HG03066 (cell line): ENCODE results near the gene PPP1R12C.

Experiments used
- ATAC-seq: cut with Tn5 transposase; IDR thresholded peaks from one replicate; pipeline ENCODE4 v1.9.1; 2021; ENCODE audit warnings: low read depth; ENCODE audit not compliant: unreplicated experiment

Gene PPP1R12C

DNA sequence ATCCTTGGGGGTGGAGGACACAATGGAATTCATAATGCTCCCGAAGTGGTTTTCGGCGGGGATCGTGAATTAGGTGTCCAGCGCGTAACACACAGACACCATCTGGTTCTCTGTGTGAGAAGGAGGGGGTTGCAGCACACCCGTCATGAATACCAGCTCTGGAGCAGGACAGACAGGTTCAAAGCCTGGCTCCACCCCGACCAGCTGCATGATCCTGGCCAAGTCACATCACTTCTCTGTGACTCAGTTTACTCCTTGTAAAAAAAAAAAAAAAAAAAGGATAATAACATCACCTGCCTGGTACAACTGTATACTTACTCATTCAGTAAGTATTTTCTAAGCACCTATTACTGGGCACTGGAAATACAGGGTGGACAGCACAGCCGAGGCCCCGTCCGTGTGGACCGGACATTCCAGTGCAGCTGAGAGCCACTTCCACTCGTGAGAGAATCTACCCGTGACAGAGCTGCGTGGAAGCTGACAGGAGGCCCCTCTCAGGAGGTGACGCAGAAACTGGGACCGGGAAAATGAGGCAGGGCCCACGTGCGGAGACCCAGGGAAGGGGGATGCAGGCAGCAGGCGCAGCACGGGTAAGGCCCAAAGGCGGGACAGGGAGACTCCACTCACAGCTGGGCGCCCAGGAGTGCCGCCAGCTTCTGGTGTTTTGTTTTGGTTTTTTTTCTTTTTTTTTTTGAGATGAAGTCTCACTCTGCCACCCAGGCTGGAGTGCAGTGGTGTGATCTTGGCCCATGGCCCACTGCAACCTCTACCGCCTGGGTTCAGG is 66.5 kb downstream of the PPP1R12C start:
- ATAC-seq: no peak

DNA sequence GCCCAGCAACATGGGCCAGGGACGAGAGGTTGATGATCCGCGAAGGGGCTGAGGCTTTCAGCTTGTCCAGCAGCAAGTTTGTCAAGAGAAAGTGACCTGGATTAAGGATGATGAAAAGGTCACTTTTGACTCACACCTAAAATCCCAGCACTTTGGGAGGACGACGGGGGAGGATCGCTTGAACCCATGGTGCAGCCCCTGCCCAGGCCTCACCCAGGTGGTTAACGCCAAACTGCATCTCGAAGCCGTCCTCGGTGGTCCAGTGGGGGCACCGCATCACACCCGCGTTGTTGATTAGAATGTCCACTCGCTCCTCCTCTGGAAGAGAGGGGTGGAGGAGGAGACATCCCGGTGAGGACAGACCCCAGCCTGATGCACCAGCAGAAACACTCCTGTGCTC is 69.0 kb downstream of the PPP1R12C start:
- ATAC-seq: no peak

DNA sequence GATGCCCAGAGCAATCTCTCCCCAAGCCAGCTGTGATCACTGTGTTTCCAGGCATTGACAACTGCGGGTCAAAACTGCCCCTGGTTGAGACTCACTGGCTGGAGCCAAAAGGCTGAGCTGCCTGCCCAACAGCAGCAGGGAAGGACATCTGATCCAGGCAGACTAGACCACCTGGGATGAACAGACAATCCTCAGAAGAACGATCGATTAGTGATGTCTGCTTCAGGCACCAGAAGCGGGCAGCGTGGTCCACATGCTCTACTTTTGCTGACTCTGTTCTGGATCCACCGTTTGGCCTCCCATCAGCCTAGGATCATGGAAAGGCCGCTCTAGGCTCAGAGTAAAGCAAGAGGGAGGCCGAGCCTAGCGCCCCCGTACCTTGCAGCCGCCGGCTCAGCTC is 69.5 kb downstream of the PPP1R12C start:
- no peak for ATAC-seq

DNA sequence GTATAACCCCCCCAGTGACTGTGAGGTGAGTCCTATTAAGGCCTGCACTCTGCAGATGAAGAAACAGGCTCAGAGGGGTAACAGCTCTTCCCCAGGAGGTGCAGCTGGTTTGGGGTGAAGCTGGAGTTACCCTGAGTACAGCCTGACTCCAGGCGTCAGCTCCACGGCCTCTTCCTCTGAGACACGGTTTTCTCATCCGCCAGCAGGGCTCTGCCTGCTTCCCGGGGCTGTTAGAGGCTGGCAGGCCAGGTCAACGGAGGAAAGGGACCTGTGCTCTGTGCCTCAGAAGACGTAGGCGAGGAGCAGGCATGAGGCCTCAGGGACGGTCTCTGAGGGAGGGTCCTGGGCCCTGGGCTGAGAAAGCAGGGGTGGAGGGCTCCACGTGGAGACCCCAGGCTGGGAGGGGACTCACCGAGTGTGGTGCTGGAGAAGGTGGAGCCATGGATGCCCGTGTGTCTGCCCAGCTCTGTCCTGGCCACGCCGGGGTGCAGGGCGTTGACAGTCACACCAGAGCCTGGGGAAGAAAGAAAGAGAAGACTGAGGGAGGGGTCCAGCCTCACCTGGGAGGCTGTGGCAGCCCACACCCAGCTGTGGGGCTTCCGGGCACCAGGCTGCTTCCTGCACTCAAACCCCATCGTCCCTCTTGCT is 70.3 kb downstream of the PPP1R12C start:
- no peak for ATAC-seq

DNA sequence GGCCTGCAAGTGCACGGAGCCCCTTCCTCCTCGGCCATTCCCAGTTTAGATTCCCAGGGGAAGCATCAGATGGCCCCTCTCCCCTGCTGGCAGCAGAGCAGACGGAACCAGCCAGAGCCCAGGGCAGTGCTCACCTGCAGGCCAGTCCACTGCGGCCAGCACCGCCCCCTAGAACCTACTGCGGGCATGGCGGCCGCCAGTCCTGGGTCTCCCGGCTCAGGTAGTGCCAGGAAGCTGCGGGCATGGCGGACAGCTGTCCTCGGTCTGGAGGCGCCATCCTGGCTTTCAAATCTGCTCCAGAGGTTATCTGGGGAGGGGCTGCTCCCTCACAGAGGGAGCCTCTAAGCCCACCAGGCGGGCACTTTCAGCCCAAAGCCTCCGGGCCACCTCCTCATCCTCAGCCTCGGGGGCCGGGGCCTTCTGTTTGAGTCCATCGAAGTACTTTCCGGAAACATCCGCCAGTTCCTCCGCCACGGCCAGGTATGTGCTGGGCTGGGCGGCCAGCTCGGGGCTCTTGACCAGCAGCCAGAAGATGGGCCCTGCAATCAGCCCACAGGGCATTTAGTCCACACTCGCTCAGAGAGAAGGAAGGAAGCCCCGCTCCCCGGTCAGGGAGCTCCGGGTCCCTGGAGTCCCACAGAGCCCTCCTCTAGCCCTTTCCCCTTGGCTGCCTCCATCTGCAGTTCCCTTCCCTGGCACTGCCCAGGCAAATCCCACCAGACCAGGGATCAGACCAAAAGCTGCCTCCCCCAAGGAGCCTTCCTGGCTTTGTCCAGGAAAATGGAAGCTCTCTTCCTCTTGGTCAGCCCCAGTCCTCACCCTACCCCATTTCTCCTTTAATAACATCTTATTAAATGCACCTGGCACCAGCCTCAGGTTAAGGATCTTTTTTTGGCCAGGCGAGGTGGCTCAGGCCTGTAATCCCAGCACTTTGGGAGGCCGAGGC is 72.4 kb downstream of the PPP1R12C start:
- ATAC-seq: no peak

DNA sequence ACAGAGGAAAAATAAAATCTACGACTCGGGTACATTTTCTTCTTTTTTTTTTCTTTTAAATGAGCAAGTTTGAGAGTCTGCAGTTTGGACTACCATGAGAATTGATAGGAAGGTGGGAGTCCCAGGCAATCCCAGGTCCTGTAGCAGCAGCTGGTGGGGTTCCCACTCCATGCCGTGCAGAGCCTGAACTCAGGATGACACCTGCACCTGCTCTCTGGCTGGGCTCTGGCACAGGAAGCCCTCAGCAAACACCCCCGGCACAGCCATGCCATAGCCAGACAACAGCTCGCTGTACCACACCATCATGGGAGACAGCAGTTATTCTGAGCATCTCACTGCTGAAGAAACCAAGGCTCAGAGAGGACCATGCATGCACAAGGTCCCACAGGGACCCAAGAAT is 73.2 kb downstream of the PPP1R12C start:
- ATAC-seq: no peak

DNA sequence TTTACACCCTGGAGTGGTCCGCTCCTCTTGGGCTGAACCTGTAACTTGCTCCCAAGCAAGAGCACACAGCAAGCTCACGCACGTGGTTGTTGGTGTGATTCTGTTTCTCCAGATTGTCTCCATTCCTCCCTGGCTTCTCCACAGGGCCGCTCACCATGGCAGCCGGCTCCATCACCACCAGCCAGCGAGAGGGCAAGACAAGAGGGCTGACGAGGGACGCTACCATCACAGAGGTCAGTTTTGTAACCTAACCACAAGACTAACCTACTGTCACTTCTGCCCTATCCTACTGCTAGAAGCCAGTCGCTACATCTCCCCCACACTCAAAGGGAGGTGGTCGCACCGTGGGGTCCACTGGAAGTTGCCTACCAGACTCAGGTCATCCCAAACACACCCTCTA is 74.7 kb downstream of the PPP1R12C start:
- ATAC-seq: no peak

DNA sequence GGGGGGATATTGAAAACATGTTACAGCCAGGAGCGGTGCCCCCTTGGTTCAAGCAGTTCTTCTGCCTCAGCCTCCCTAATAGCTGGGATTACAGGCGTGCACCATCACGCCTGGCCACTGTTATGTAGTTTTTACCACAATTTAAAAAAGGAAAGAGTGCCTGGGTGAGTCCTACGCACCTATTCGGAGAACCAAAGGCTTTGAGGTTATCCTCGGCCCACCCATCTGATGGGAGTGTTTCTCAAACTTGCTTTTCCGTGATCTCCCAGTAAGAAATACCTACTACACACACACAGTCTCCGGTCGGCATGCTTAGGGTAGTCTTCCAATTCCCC is 75.1 kb downstream of the PPP1R12C start:
- ATAC-seq: no peak

DNA sequence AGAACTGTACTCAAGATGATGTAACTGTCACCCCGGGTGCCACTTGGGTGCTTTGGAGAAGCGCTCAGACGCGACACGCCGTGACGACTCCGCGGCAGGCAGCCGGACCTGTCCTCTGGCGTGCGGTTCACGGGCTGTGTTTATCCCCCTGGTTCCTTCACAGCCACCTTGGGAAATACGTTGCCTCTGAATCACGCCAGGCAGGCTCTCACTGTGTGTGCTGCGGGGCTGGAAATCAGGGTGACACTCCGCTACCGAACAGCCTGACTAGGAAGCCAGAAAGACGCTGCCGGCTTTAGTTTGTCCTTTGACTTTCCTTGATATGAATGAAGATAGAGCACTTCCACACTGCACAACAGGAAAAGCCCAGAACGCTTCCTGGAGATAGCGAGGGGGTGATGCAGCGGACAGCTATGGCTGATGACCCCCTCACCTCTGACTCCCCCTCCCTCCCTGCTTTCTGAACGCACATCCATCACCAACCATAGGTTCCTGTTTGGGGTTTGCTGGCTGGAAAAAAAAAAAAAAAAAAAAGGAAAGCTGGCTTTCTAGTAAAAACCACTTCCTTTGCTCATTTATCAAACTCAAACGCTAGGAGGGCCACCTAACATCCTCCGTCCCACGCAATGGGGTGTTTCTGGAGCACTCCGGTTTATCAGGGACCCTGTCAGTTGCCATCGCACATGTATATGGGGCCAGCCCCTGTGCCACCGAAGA is 75.7 kb downstream of the PPP1R12C start:
- no peak for ATAC-seq

DNA sequence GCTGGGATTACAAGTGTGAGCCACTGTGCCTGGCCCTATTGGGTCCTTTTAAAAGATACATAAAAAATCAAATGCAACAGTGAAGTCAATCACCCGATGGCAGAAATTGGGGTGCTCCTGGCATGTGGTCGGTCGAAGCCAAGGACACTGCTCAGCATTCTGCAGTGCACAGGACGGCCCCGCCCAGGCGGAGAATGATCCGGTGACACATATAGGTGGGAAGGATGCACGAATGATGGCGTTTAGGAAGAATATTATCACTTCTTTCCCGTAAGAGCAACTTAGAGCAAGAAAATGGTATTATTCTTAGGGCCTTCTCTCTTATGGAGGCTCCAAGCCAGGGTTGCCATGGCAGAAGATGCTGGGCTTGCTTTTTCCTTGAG is 76.2 kb downstream of the PPP1R12C start:
- ATAC-seq: no peak
